ENCODE measurements around the gene ROCK1.
"Not testable (repeated sequence)": the region's sequence is repeated elsewhere in the genome, so short reads cannot be mapped to it uniquely, and the experiment has no call there.

Gene ROCK1

DNA sequence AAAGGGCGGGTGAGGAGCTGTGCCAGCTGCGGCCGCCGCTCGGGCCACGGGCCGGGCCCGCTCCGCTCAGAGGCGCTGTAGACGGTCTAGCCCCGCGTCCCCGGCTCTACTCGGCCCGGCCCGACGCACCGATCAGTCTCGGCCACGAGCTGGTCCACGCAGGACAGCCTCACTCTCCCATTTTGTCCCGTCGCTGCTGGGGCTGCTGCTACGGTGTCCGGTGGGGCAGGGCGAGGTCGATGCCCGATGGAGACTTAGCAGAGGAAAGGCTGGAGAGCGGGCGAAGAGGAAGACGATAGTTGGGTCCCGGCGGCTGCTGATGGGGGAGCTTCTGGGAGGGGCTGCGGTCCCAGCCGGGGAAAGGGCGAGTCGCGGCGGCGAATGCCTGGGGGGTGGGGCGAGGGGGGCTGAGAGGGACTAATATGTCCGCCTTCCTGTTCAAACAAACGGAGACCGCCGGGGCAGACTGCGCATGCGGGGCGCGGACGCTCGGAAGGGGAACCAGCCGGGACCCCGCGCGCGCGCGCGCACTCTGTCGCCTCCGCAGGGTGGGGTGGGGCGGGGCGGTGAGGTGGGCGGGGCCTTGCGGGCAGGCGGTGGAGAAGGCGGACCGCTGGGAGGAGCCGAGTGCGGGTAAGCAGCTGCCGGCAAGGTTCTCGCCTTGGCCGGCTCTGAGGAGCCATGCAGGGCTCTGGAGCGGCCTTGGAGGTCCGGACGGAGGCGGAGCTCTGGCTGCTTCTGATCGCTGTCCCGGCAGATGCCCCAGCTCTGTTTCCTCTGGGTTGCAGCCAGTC lies at the start of gene ROCK1:
Gene ROCK1 (minus strand): TSS at position 468 of the 794 bp plus-strand sequence. CDS start 903 bp downstream, outside the sequence.
- peak; percentile 96 for DNase-seq (ENCODE audit: extremely low read depth, low read depth)
- TF ChIP-seq, protein P1, sequence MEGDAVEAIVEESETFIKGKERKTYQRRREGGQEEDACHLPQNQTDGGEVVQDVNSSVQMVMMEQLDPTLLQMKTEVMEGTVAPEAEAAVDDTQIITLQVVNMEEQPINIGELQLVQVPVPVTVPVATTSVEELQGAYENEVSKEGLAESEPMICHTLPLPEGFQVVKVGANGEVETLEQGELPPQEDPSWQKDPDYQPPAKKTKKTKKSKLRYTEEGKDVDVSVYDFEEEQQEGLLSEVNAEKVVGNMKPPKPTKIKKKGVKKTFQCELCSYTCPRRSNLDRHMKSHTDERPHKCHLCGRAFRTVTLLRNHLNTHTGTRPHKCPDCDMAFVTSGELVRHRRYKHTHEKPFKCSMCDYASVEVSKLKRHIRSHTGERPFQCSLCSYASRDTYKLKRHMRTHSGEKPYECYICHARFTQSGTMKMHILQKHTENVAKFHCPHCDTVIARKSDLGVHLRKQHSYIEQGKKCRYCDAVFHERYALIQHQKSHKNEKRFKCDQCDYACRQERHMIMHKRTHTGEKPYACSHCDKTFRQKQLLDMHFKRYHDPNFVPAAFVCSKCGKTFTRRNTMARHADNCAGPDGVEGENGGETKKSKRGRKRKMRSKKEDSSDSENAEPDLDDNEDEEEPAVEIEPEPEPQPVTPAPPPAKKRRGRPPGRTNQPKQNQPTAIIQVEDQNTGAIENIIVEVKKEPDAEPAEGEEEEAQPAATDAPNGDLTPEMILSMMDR (IDR thresholded peaks at IDR 0.05; ENCODE audit: low read depth, low read length): no peak

DNA sequence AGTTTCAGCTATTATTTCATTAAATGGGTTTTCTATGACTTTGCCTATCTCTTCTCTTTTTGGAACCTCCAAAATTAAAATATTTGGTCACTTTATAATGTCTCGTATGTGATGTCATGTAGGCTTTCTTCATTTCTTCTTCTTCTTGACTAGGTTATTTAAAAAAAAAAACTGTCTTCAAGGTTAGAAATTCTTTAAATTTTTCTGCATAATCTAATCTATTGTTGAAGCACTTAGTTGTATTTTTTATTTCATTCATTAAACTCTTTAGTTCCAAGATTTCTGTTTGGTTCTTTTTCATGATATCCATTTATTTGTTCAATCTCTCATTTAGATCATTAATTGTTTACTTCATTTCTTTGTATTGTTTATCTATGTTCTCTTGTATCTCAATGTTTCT lies 43.8 kb upstream of the ROCK1 start:
- no peak for DNase-seq (ENCODE audit: extremely low read depth, low read depth)
- TF ChIP-seq, protein P1 (IDR thresholded peaks at IDR 0.05; ENCODE audit: low read depth, low read length): no peak

DNA sequence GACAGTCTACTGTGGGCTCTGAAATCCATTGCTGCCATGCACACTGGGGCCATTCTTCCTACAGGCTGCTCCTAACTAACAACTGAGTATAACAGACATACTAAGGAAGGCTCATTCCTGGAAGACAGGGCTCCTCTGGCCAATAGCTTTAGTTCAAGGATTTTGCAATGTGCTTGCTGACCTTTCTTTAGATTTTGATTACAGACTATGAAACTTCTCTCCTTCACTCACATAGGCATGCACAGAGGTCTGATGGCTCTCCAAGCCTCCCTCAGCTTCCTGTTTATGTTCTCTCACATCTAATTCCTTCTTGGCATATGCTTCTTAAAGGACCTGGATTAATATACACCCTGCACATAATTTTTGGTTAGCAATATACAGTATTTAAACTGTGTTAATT lies 34.4 kb upstream of the ROCK1 start:
- TF ChIP-seq, protein P1 (IDR thresholded peaks at IDR 0.05; ENCODE audit: low read depth, low read length): no peak
- no peak for DNase-seq (ENCODE audit: extremely low read depth, low read depth)

DNA sequence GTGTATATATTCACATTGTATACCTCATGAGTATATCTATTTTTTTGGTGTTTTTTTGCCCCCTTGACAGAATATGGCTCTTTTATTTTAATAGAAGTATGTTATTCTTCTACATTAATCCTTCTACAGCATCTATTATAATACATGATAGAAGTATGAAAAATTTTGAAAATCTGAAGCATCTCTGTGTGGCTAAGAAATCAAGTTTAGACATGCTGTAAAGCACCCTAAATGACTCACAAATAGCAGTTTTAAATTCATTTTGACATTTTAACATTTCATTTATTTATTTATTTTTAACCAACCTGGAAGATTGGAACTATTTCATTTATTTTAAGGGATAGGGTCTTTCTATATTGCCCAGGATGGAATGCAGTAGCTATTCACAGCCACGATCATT lies 33.8 kb upstream of the ROCK1 start:
- DNase-seq (ENCODE audit: extremely low read depth, low read depth): no peak
- TF ChIP-seq, protein P1 (IDR thresholded peaks at IDR 0.05; ENCODE audit: low read depth, low read length): no peak

DNA sequence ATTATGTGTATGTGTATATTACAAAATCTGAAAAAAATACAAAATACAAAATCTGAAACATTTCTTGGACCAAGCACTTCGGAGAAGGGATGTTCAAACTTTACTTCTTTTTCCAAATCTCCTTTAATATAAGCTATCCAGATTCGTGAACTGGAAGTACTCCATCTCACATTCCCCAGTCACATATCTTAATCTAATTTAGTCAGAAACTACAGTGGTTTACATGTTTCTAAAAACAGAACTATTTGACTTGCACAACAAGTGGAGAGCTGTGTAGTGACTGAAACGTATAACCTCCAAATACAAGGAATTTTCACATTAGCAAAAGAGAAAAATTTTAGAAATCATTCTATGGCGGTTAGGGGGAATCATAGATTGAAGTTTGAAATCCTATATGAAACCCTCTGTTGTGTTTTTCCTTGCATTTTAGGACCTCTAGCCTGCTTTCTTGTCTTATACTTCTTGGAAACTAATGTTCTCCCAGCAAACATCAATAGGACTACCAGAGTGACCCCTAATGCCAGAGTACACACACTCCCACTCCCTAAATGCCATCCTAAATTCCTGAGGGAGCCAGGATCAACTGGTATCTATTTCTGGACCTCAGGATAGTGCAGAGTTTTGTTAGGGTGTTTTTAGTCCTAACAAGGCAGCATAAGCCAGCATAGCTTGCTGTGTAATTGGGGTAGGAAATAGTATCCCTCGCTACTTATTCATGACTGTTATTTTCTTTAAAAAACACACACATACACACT lies 30.2 kb upstream of the ROCK1 start:
- DNase-seq (ENCODE audit: extremely low read depth, low read depth): no peak
- TF ChIP-seq, protein P1 (IDR thresholded peaks at IDR 0.05; ENCODE audit: low read depth, low read length): no peak

DNA sequence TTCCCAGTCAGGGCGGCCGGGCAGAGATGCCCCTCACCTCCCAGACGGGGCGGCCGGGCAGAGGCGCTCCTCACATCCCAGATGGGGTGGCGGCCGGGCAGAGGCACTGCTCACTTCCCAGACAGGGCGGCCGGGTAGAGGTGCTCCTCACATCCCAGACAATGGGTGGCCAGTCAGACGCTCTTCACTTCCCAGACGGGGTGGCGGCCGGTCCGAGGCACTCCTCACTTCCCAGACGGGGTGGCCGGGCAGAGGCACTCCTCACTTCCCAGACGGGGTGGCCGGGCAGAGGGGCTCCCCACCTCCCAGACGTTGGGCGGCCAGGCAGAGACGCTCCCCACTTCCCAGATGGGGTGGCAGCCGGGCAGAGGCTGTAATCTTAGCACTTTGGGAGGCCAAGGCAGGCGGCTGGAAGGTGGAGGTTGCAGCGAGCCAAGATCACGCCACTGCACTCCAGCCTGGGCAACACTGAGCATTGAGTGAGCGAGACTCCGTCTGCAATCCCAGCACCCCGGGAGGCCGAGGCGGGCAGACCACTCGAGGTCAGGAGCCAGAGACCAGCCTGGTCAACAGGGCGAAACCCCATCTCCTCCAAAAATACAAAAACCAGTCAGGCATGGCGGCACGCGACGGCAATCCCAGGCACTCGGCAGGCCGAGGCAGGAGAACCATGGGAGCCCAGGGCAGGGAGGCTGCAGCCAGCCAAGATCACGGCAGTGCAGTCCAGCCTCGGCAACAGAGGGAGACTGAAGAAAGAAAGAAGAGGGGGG lies 26.3 kb upstream of the ROCK1 start:
- not testable (repeated sequence) for DNase-seq (ENCODE audit: extremely low read depth, low read depth)

DNA sequence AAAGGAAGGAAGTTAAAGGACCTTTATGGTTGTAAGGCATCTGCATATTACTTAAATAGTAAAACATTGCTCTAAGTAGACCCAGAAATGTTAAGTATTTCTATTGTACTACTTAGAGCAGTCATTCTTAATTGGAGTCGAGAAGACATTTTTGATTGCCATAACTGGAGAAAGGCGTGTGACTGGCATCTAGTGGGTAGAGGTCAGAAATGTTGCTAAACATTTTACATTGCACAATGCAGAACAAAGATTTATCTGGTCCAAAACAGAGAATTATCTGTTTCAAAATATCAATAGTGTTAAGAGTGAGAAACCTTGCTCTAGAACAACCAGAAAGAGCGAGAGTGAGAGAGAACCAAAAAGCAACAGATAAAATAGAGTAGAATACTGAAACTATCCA lies 23.3 kb upstream of the ROCK1 start:
- TF ChIP-seq, protein P1 (IDR thresholded peaks at IDR 0.05; ENCODE audit: low read depth, low read length): peak; percentile 19
- no peak for DNase-seq (ENCODE audit: extremely low read depth, low read depth)

Measured in AG09319 (cell line).